ENCODE results near the gene CEACAM7. TPM values are rescaled to one million over a fixed set of nuclear protein-coding genes. Genes with fewer than 3 reads are reported as not detected.

Gene CEACAM7
- total RNA-seq, 4 donors from 2014 or later, result not detected

DNA sequence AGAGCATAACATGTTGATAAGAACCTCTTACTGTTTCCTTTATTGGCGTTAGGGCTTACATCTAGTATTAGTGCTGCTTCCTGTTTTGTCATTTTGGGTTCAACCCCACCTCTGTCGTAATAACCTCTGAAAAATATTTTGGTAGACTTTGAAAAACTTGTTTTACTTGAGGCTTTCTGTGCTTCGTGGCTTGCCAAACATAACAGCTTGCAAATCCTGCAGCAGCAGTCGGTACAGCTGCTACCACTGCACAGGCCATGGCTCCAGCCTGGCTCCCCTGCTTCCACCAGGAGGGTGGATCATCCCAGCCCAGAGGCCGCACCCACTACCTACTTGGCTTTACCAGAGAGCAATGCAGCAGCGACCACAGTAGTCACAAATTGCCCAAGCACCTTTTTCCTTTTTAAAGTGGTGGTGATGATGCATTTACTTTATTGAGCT lies 49.4 kb downstream of the CEACAM7 start:
- H3K4me3 ChIP-seq, result no peak overlapping the region
- H3K9me3 ChIP-seq, result no peaks in the 10 kb centered on the region
- H3K27ac ChIP-seq, result no peak overlapping the region
- H3K36me3 ChIP-seq, result no peaks in the 10 kb centered on the region
- no peak for DNase-seq
- TF ChIP-seq POLR2A (IDR thresholded peaks at IDR 0.05), result no peak
- TF ChIP-seq, protein P1, sequence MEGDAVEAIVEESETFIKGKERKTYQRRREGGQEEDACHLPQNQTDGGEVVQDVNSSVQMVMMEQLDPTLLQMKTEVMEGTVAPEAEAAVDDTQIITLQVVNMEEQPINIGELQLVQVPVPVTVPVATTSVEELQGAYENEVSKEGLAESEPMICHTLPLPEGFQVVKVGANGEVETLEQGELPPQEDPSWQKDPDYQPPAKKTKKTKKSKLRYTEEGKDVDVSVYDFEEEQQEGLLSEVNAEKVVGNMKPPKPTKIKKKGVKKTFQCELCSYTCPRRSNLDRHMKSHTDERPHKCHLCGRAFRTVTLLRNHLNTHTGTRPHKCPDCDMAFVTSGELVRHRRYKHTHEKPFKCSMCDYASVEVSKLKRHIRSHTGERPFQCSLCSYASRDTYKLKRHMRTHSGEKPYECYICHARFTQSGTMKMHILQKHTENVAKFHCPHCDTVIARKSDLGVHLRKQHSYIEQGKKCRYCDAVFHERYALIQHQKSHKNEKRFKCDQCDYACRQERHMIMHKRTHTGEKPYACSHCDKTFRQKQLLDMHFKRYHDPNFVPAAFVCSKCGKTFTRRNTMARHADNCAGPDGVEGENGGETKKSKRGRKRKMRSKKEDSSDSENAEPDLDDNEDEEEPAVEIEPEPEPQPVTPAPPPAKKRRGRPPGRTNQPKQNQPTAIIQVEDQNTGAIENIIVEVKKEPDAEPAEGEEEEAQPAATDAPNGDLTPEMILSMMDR (IDR thresholded peaks at IDR 0.05), result no peak
- H3K4me1 ChIP-seq, result no peaks in the 10 kb centered on the region
- H3K27me3 ChIP-seq, result no peaks in the 10 kb centered on the region

DNA sequence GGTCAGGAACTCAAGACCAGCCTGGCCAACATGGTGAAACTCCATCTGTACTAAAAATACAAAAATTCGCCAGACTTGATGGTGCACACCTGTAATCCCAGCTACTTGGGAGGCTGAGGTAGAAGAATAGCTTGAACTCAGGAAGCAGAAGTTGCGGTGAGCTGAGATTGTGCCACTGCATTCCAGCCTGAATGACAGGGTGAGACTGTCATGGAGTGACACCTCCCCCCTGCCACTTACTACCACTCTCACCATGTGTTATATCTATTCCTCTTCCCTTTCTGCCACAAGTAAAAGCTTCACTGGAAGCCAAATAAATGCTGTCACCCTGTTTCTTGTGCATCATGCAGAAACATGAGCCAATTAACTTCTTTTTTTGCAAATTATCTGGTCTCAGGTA lies 50.6 kb downstream of the CEACAM7 start:
- H3K4me1 ChIP-seq, result no peaks in the 10 kb centered on the region
- H3K9me3 ChIP-seq, result no peaks in the 10 kb centered on the region
- H3K4me3 ChIP-seq, result no peak overlapping the region
- H3K36me3 ChIP-seq, result no peaks in the 10 kb centered on the region
- TF ChIP-seq POLR2A (IDR thresholded peaks at IDR 0.05), result no peak
- TF ChIP-seq, protein P1 (IDR thresholded peaks at IDR 0.05), result no peak
- no peak for DNase-seq
- H3K27me3 ChIP-seq, result no peaks in the 10 kb centered on the region
- no peak overlapping the region for H3K27ac ChIP-seq

DNA sequence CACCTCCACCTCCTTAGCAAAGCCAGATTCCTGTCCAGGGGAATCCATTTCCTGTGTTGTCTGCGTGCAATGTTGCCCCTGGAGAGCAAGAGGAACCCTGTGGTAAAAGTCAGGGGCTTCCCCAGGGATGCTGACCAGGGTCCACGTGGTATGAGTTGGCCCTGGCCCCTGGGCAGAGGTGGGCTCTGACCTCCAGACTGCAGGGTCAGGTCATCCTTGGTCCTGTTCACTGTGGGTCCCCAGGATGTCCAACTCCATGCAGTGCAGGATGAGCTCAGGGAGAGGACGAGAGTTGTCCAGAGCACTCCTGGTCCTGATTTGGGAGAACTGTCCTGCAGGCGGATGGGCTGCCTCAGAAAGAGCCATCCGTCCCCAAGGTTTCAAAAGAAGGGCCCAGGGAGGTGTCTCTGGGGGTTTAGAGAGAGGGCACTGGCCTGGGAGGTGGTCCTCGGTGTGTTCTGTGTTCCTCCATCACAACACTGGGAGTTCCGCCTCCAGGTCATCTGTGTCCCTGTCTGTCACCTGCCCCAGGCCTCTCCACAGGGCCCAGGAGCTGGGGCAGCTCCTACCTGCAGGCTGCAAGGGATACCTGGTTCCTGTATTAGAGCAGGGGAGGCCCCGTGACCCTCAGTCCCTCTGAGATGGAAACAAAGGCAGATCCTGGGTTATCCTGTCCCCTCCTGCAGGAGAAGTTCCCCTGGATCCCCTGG lies 59.9 kb downstream of the CEACAM7 start:
- no peak overlapping the region for H3K4me3 ChIP-seq
- no peaks in the 10 kb centered on the region for H3K36me3 ChIP-seq
- DNase-seq, result no peak
- no peaks in the 10 kb centered on the region for H3K27me3 ChIP-seq
- no peak for TF ChIP-seq POLR2A (IDR thresholded peaks at IDR 0.05)
- TF ChIP-seq, protein P1 (IDR thresholded peaks at IDR 0.05), result no peak
- H3K27ac ChIP-seq, result no peak overlapping the region
- peaks cover 0 to 9% (median 0%) of the 10 kb centered on the region in 4 donors for H3K9me3 ChIP-seq
- no peaks in the 10 kb centered on the region for H3K4me1 ChIP-seq

DNA sequence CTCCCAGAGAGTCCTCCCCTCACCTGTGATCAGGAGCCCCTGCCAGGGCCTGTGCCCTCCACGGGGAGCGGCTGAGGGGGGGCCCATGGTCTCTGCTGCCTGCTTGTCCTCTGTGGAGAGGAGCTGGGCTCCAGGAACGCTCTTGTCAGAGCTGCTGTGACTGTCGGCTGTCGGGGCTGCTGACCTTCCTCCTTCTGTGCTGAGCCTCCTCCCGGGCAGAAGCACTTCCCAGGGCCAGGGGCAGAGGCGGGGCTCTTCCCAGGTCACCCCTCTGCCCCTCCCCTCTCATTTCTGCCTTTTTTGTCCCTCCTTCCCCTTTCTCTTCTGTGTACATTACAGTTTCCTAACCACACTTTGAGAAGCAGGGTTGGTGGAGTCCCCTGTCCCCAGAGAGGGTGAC lies 61.2 kb downstream of the CEACAM7 start, which contains the start of gene CEACAM4:
TSS of gene CEACAM4 (minus strand) at position 198 of the 400 bp plus-strand sequence. CDS start at position 87, 111 bp downstream.
- no peak within 1 kb of the TSS for H3K27ac ChIP-seq
- H3K27me3 ChIP-seq, result no peaks in the 10 kb centered on the region
- no peak for DNase-seq
- H3K9me3 ChIP-seq, result peaks cover 0 to 9% (median 0%) of the 10 kb centered on the region in 4 donors
- H3K4me3 ChIP-seq, result peak within 1 kb of the TSS in 1 of 4 donors; percentile 22
- H3K4me1 ChIP-seq, result no peaks in the 10 kb centered on the region
- no peaks in the 10 kb centered on the region for H3K36me3 ChIP-seq
- no peak for TF ChIP-seq POLR2A (IDR thresholded peaks at IDR 0.05)
- TF ChIP-seq, protein P1 (IDR thresholded peaks at IDR 0.05), result no peak

DNA sequence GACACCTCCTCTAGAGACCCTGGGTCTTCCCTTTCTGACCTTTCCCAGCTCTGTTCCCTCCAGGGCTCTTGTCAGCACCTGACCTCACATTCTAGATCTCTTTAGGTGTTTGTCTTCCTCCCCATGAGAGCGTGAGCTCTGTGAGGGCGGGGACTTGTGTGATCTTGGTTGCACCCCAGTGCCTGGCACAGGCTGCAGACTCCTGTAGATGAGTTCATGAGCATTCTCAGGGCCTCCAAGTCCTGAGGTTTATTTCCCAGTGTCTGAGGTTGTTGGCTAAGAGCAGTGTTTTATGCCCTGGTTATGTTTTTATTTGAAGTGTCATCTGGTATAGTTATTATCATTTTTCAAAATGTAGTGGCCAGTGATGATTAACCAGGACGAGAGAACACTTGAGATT lies 61.8 kb downstream of the CEACAM7 start:
- TF ChIP-seq POLR2A (IDR thresholded peaks at IDR 0.05), result no peak
- TF ChIP-seq, protein P1 (IDR thresholded peaks at IDR 0.05), result no peak
- Histone ChIP-seq H3K36me3 (no peaks in the 10 kb centered on the region), H3K9me3 (peaks cover 0 to 6% (median 0%) of the 10 kb centered on the region in 4 donors), H3K4me1 (no peaks in the 10 kb centered on the region), H3K4me3 (no peak overlapping the region), H3K27ac (no peak overlapping the region), H3K27me3 (no peaks in the 10 kb centered on the region)
- no peak for DNase-seq

Data from Peyer's patch (tissue), 4 donors.